ENCODE data around the gene GMEB2. TPM values are rescaled to one million over a fixed set of nuclear protein-coding genes. Genes with fewer than 3 reads are reported as not detected.

GMEB2 gene
- total and polyA plus RNA-seq, 10 of the 15 experiments (the other 5 are each of a cell fraction or from before 2014, with no cell fraction given) = 0.08 to 15.1 (median 6.9) TPM

DNA sequence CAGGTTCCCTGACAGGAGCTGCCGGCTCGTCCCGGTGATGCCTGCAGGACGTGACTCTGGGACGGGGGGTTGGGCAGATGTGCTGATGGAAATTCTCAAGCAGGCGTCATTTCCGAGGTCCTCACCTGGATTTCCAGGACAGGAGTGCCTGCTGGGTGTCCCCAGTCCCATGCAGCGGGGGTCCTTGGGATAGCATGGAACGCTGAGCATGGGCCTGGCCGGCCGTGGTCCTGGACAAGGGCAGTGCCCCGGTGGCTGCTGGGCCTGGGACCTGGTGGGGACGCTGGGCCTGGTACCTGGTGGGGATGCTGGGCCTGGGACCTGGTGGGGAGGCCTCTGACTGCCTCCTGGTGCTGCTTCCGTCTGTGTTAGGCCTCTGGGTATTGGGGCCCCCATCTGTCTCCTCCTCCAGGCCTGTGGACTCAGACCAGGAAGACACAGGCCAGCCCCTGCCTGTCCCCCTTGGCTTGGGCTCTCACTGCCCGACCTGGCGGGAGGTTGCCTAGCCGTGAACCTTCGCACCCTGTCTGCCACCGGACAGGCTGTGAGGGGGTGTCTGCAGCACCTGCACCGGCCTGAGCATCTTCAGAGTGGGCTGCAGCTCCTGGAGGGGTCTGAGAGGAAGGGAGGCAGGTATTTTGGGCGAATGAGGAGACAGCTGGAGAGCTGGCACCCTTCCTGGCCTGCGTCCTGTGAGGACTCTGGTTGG, 37.4 kb upstream of the GMEB2 start (continued):
- TF ChIP-seq, protein P1, sequence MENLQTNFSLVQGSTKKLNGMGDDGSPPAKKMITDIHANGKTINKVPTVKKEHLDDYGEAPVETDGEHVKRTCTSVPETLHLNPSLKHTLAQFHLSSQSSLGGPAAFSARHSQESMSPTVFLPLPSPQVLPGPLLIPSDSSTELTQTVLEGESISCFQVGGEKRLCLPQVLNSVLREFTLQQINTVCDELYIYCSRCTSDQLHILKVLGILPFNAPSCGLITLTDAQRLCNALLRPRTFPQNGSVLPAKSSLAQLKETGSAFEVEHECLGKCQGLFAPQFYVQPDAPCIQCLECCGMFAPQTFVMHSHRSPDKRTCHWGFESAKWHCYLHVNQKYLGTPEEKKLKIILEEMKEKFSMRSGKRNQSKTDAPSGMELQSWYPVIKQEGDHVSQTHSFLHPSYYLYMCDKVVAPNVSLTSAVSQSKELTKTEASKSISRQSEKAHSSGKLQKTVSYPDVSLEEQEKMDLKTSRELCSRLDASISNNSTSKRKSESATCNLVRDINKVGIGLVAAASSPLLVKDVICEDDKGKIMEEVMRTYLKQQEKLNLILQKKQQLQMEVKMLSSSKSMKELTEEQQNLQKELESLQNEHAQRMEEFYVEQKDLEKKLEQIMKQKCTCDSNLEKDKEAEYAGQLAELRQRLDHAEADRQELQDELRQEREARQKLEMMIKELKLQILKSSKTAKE (IDR thresholded peaks at IDR 0.05; ENCODE audit: low read depth, poor library complexity, severe bottlenecking) = no peak

DNA sequence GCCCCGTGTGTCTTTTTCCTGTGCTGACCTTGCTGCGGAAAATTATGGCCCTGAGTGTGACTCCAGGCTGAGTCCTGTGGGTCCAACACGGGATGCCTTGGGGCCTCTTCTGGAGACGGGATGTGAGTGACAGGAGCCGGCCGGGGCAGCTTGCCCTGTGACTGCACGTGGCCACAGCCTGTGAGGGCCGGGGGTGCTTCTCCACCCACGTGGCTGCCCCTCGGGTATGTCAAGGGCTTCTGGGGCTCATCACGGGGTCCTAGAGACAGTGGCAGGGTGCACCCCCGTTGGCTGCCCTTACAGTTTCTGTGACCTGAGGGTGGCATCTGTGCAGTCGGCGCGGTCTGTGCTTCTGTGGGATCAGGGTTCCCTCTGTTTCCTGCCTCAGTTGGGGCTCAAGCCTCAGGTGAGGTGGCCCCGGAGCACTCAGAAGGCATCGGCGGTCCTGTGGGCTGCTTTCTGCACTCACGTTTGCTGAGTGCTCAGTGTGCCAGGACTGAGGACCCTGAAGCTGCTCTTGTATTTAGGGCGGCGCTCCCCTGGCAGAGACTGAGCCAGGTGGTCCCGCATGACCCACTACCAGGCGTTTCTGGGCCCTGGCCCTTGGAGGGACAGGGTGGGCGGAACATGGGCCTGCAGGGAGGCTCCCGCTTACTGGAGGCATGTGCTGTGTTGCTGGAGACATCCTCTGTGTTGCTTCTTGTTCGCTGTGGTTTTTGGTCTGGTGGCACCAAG, 36.6 kb upstream of the GMEB2 start:
- H3K27ac ChIP-seq (ENCODE audit: control insufficient read depth, insufficient read depth) = no peak overlapping the region
- H3K4me2 ChIP-seq (ENCODE audit: control insufficient read depth, insufficient read depth) = no peak overlapping the region
- CTCF ChIA-PET = no interaction called here
- H4K20me1 ChIP-seq (ENCODE audit: control insufficient read depth, insufficient read depth) = no peaks in the 10 kb centered on the region
- no peak overlapping the region for H3K9ac ChIP-seq (ENCODE audit: control insufficient read depth, insufficient read depth, low read length)
- SMC1A ChIA-PET (ENCODE audit: uncharacterized antibody, unreplicated experiment) = interaction anchor here (0.6 kb wide), 1 partner anchor 477 kb away, joined by 4 read pairs; no protein-coding TSS in a partner anchor
- in situ Hi-C loops (cut with MboI) = no loop called here
- H3K27me3 ChIP-seq (replicated peaks in 1 of 2; ENCODE audit: control insufficient read depth in 2 of 2, insufficient read depth in 2 of 2, low read length in 1 of 2) = no peaks in the 10 kb centered on the region
- no peaks in the 10 kb centered on the region for H3K9me3 ChIP-seq (replicated peaks; ENCODE audit: control insufficient read depth, insufficient read depth, low read length)
- H3K79me2 ChIP-seq (ENCODE audit: control insufficient read depth, insufficient read depth, low read length) = peaks cover 9% of the 10 kb centered on the region
- 88% methylated on average over 26 of the region's 26 CpGs for WGBS (ENCODE audit: insufficient coverage, insufficient replicate concordance, low lambda C conversion rate, missing lambda C conversion rate)
- no peak for DNase-seq (ENCODE audit: low read depth, low spot score)
- H3K36me3 ChIP-seq (ENCODE audit: control insufficient read depth in 2 of 2, insufficient read depth in 2 of 2, low read length in 1 of 2) = peaks cover 5 to 18% of the 10 kb centered on the region in 2 experiments; a peak in 3 of 4 replicates
- no peak for FAIRE-seq
- TF ChIP-seq MXI1 (IDR thresholded peaks at IDR 0.05; ENCODE audit: low read depth, low read length) (no peak), TBL1XR1 (IDR thresholded peaks at IDR 0.05; ENCODE audit: low read depth, low read length) (no peak), SMARCA5 (IDR thresholded peaks at IDR 0.05) (no peak), MEF2B (IDR thresholded peaks at IDR 0.05; ENCODE audit: partially characterized antibody, poor library complexity, severe bottlenecking) (no peak), SMAD1 (IDR thresholded peaks at IDR 0.05; ENCODE audit: low read depth, partially characterized antibody) (no peak), KAT2A (conservative IDR thresholded peaks at IDR 0.05; ENCODE audit: control insufficient read depth, low read depth, low read length) (no peak), MTA2 (IDR thresholded peaks at IDR 0.05; ENCODE audit: low read depth) (no peak)
- TF ChIP-seq, protein P2, sequence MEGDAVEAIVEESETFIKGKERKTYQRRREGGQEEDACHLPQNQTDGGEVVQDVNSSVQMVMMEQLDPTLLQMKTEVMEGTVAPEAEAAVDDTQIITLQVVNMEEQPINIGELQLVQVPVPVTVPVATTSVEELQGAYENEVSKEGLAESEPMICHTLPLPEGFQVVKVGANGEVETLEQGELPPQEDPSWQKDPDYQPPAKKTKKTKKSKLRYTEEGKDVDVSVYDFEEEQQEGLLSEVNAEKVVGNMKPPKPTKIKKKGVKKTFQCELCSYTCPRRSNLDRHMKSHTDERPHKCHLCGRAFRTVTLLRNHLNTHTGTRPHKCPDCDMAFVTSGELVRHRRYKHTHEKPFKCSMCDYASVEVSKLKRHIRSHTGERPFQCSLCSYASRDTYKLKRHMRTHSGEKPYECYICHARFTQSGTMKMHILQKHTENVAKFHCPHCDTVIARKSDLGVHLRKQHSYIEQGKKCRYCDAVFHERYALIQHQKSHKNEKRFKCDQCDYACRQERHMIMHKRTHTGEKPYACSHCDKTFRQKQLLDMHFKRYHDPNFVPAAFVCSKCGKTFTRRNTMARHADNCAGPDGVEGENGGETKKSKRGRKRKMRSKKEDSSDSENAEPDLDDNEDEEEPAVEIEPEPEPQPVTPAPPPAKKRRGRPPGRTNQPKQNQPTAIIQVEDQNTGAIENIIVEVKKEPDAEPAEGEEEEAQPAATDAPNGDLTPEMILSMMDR (IDR thresholded peaks at IDR 0.05 in 2 of 3, conservative IDR thresholded peaks at IDR 0.05 in 1 of 3; ENCODE audit: control insufficient read depth in 2 of 3, extremely low read depth in 1 of 3, insufficient read depth in 1 of 3, low read depth in 3 of 3, low read length in 3 of 3) = no peak
- TF ChIP-seq, protein P3, sequence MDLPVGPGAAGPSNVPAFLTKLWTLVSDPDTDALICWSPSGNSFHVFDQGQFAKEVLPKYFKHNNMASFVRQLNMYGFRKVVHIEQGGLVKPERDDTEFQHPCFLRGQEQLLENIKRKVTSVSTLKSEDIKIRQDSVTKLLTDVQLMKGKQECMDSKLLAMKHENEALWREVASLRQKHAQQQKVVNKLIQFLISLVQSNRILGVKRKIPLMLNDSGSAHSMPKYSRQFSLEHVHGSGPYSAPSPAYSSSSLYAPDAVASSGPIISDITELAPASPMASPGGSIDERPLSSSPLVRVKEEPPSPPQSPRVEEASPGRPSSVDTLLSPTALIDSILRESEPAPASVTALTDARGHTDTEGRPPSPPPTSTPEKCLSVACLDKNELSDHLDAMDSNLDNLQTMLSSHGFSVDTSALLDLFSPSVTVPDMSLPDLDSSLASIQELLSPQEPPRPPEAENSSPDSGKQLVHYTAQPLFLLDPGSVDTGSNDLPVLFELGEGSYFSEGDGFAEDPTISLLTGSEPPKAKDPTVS (IDR thresholded peaks at IDR 0.05; ENCODE audit: low read depth, low read length) = no peak
- intact Hi-C loops (cut with micrococcal nuclease; ENCODE audit: unreplicated experiment) = no loop called here
- RAD21 ChIA-PET (ENCODE audit: unreplicated experiment) = no interaction called here
- no peak overlapping the region for H2AFZ ChIP-seq (ENCODE audit: control insufficient read depth, low read depth, low read length)
- POLR2A ChIA-PET = no interaction called here
- H3K4me3 ChIP-seq = no peak overlapping the region
- peaks cover 8% of the 10 kb centered on the region for H3K4me1 ChIP-seq (ENCODE audit: control insufficient read depth, insufficient read depth, low read length)
- BruUV-seq (replicated peaks) = no TSS peak
- no peak for ATAC-seq
